Coronary artery (tissue), 2 donors: ENCODE data around the gene SLC29A1.

Source experiments
- DNase-seq: peaks from one replicate; pipeline ENCODE4 v3.0.0-alpha.2; 2017; ENCODE audit warnings: low spot score
- H3K27ac ChIP-seq, 2 donors: fragments of 200-600 bp; sonication (generic); one replicate each; pipeline ENCODE4 v1.5.1; 2016 to 2019
- H3K4me3 ChIP-seq: fragments of 200-600 bp; sonication (generic); 2 replicates; pipeline ENCODE4 v1.5.1; 2016; ENCODE audit warnings: mild to moderate bottlenecking, moderate library complexity
- TF ChIP-seq, protein P1 (sequence below): fragments of 200-600 bp; sonication (generic); IDR thresholded peaks from one replicate; pipeline ENCODE4 v1.5.1; 2019; ENCODE audit warnings: antibody characterized with exemption

Gene SLC29A1

DNA sequence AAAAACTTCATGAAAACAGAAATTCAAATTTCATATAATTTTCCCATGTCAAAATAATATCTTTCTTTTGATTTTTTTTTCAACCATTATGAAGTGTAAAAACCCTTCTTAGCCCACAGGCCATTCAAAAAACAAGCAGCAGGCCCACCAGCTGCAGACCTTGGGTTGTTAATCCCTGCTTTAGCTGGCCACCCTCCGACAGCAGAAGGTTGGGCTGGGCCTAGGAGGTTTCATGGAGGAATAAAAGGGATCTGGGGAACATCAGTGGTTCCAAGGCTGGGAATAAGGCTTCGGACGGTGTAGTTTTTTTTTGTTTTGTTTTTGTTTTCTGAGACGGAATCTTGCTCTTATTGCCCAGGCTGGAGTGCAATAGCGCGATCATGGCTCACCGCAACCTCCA lies 19.9 kb downstream of the SLC29A1 start:
- TF ChIP-seq, protein P1, sequence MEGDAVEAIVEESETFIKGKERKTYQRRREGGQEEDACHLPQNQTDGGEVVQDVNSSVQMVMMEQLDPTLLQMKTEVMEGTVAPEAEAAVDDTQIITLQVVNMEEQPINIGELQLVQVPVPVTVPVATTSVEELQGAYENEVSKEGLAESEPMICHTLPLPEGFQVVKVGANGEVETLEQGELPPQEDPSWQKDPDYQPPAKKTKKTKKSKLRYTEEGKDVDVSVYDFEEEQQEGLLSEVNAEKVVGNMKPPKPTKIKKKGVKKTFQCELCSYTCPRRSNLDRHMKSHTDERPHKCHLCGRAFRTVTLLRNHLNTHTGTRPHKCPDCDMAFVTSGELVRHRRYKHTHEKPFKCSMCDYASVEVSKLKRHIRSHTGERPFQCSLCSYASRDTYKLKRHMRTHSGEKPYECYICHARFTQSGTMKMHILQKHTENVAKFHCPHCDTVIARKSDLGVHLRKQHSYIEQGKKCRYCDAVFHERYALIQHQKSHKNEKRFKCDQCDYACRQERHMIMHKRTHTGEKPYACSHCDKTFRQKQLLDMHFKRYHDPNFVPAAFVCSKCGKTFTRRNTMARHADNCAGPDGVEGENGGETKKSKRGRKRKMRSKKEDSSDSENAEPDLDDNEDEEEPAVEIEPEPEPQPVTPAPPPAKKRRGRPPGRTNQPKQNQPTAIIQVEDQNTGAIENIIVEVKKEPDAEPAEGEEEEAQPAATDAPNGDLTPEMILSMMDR, result no peak
- Histone ChIP-seq H3K4me3 (no peak overlapping the region), H3K27ac (no peak overlapping the region)
- no peak for DNase-seq

GRCh38 chr6:44245391-44245911 lies 22.1 kb downstream of the SLC29A1 start:
- TF ChIP-seq, protein P1, result no peak
- DNase-seq, result no peak
- Histone ChIP-seq H3K27ac (peak overlapping the region; percentile 100), H3K4me3 (peak overlapping the region; percentile 79)

DNA sequence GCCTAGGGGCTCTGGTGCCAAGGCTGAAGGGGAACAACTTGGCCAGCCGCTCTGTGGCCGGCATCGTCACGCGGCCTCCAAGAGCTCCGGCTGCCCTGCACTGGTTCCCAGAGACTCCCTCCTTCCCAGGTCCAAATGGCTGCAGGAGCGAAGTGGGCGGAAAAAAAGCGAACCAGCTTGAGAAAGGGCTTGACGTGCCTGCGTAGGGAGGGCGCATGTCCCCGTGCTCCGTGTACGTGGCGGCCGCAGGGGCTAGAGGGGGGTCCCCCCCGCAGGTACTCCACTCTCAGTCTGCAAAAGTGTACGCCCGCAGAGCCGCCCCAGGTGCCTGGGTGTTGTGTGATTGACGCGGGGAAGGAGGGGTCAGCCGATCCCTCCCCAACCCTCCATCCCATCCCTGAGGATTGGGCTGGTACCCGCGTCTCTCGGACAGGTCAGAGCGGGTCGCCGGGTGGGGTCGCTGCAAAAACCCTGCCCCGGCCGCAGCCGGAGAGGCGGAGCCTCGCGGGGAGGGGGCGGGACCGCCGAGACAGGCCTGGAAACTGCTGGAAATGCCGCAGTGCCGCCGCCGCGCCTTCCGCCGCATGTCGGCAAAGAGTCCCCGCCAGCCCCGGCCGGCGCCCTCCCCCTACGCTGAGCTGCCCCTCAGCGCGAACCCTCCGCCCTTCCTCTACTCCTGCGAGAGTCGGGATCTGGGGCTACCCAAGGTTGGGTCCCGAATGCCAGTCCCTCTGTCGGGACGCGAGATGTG lies 22.7 kb downstream of the SLC29A1 start:
- DNase-seq, result peak; percentile 93
- TF ChIP-seq, protein P1, result no peak
- peak overlapping the region; percentile 100 for H3K27ac ChIP-seq
- peak overlapping the region; percentile 79 for H3K4me3 ChIP-seq

GRCh38 chr6:44246663-44247337 lies 23.4 kb downstream of the SLC29A1 start, which contains the start of gene HSP90AB1:
Gene HSP90AB1 (plus strand): TSS chr6:44247101. CDS start chr6:44248630, 1,529 bp downstream.
- peak; percentile 98 for DNase-seq
- H3K27ac ChIP-seq, result peak within 1 kb of the TSS; percentile 100
- TF ChIP-seq, protein P1, result no peak
- H3K4me3 ChIP-seq, result peak within 1 kb of the TSS; percentile 79

DNA sequence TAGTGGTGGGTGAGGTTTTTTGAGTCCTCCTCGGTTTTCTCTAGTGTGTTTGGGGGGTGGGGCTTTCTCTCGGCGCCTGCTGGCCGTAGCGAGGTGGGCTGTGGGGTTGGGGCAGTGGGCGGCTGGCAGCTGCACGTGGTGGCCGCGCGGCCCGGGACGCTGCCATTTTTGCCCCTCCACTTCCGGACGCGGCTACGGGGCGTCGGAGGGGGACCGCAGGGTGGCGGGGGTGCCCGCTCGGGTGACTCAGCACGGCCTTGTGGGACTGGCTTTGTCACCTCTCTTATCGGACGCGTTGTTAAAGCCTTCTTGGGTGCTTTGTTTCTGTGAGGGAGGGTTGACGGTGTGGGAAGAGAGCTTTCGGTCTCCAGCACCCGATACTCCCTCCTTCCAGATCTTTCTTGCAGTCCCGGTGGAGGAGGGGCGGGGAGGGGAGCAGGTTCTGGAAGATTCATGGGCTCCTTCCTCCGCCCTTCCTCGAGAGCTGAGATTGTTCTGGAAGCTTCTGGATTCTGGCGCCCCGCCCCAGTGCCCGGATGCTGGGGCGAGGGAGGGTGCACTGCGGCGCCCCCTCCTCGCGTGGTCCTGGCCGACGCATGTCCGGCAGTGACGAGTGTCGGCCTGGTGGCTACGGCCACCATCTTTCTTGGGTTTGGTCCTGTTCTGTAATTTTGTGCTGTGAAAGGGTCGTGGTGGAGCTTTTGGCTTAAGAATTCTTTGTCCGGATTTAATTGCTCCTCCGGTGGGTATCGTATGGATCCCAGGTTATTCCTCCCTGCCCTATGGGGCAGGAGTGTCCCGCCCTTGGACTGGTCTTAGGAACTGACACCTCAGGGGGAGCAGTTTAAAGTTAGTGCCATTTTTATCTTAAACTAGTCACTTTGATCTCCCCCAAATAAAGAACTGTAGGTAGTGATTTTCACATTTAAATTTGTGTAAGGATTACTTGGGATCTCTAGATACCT lies 24.2 kb downstream of the SLC29A1 start:
- Histone ChIP-seq H3K4me3 (peak overlapping the region; percentile 79), H3K27ac (peak overlapping the region; percentile 100)
- TF ChIP-seq, protein P1, result no peak
- no peak for DNase-seq

GRCh38 chr6:44248579-44248978 lies 25.2 kb downstream of the SLC29A1 start:
- TF ChIP-seq, protein P1, result no peak
- no peak for DNase-seq
- Histone ChIP-seq H3K4me3 (peak overlapping the region; percentile 79), H3K27ac (peak overlapping the region; percentile 100)
